Gastrocnemius medialis (tissue), 4 donors: ENCODE data around the gene FREM2. TPM values are rescaled to one million over a fixed set of nuclear protein-coding genes. Genes with fewer than 3 reads are reported as not detected.

ENCODE experiments used
- ATAC-seq, 2 donors: fragments of 150-250 bp; one replicate each; pipeline ENCODE4 v1.9.1; 2016
- DNase-seq, 2 donors: peaks; one replicate each; pipeline ENCODE4 v3.0.0-alpha.2; 2019
- H3K27ac ChIP-seq, 4 donors: fragments of 200-600 bp; sonication (generic); 1 replicate in 1 of 4; 2 replicates in 3 of 4; pipeline ENCODE4 v1.5.1; 2016 to 2018; ENCODE audit warnings: mild to moderate bottlenecking in 2 of 4, moderate library complexity in 1 of 4
- H3K27me3 ChIP-seq, 3 donors: fragments of 200-600 bp; sonication (generic) in 2 of 3; 1 replicate in 1 of 3; 2 replicates in 2 of 3; pipeline versions ENCODE4 v1.5.1 to v1.6.0; 2016 to 2019; ENCODE audit warnings: mild to moderate bottlenecking in 1 of 3, moderate library complexity in 1 of 3
- H3K36me3 ChIP-seq, 2 donors: fragments of 200-600 bp; sonication (generic) in 1 of 2; one replicate each; pipeline ENCODE4 v1.5.1; 2017 to 2018
- H3K4me1 ChIP-seq, 2 donors: fragments of 200-600 bp; sonication (generic) in 1 of 2; one replicate each; pipeline ENCODE4 v1.5.1; 2016 to 2017; ENCODE audit warnings: mild to moderate bottlenecking in 2 of 2
- H3K4me3 ChIP-seq, 4 donors: fragments of 200-600 bp; sonication (generic) in 3 of 4; 1 replicate in 1 of 4; 2 replicates in 3 of 4; pipeline ENCODE4 v1.5.1; 2016 to 2019; ENCODE audit warnings: mild to moderate bottlenecking in 2 of 4
- H3K9me3 ChIP-seq, 3 donors: fragments of 200-600 bp; sonication (generic) in 2 of 3; 1 replicate in 1 of 3; 2 replicates in 2 of 3; pipeline ENCODE4 v1.5.1; 2016 to 2019
- CTCF ChIP-seq, 5 experiments: fragments of 450-650 bp in 3 of 5; fragments of 200-600 bp in 2 of 5; sonication (generic) in 2 of 5; IDR thresholded peaks in 4 of 5; conservative IDR thresholded peaks in 1 of 5; 1 replicate in 4 of 5; 2 replicates in 1 of 5; pipeline ENCODE4 v1.5.1; 2016 to 2019; ENCODE audit warnings: antibody characterized with exemption in 5 of 5, mild to moderate bottlenecking in 3 of 5, moderate library complexity in 3 of 5
- POLR2A ChIP-seq, 2 donors: fragments of 450-650 bp; IDR thresholded peaks; one replicate each; pipeline ENCODE4 v1.6.1; 2017; ENCODE audit warnings: antibody characterized with exemption in 2 of 2, mild to moderate bottlenecking in 2 of 2, moderate library complexity in 2 of 2
- in situ Hi-C, 4 donors: fragments of 200-750 bp; cut with MboI; loops; one replicate each; pipeline versions ENCODE4 v1.15.0 to v1.8.0; 2017; ENCODE audit warnings: low sequenced_read_pairs in 4 of 4
- intact Hi-C: fragments of 100-400 bp; cut with DNase I; formaldehyde crosslinking; loops from one replicate; pipeline ENCODE4 v1.15.1; 2023; ENCODE audit warnings: low total_unique reads
- total RNA-seq, 4 donors: library from RNA; depleted of rRNA; stranded (reverse); fragments of >200 nt; gene quantifications; one replicate each; pipeline versions ENCODE4 v1.1.0 to v1.2.3, GENCODE V29; 2016

FREM2 gene
- total RNA-seq, 4 donors from 2014 or later = 1.3 to 6.4 (median 2.4) TPM

- DNase-seq = no peak
- H3K4me1 ChIP-seq = no peaks in the 10 kb centered on the region
- in situ Hi-C loops (no loop called here), intact Hi-C loops (loop anchor here (2.0 kb wide), 1 partner anchor 47 kb away; no protein-coding TSS in a partner anchor)
- ATAC-seq = no peak
- H3K36me3 ChIP-seq = no peaks in the 10 kb centered on the region
- H3K27me3 ChIP-seq = no peaks in the 10 kb centered on the region
- no peak for TF ChIP-seq POLR2A (IDR thresholded peaks at IDR 0.05)
- TF ChIP-seq CTCF (IDR thresholded peaks at IDR 0.05 in 4 of 5, conservative IDR thresholded peaks at IDR 0.05 in 1 of 5) = no peak
- no peak overlapping the region for H3K27ac ChIP-seq
- no peak overlapping the region for H3K4me3 ChIP-seq
- H3K9me3 ChIP-seq = no peaks in the 10 kb centered on the region
These were observed 227.2 kb downstream of the FREM2 start for GRCh38 chr13:38914070-38914469.

DNA sequence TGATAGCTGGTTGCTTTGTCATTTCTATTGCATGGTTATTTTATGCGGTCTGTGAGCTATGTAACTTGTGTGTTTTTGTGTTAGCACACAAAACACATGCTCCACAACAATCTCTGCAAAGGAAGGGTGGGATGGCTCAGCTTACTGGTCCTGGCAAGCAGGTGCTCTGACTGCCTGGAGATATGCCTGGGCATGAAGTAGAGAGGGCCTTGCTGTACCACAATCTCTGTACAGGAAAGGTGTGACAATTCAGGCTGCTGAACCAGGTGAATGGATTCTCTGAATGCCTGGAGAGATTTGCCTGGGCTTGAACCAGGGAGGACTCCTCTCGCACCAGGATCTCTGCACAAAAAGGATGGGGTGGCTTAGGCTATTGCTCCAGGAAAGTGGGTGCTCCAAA is 234.2 kb downstream of the FREM2 start:
- ATAC-seq (no peak), DNase-seq (no peak)
- TF ChIP-seq CTCF (IDR thresholded peaks at IDR 0.05 in 4 of 5, conservative IDR thresholded peaks at IDR 0.05 in 1 of 5) (no peak), POLR2A (IDR thresholded peaks at IDR 0.05) (no peak)
- Histone ChIP-seq H3K4me1 (no peaks in the 10 kb centered on the region), H3K9me3 (no peaks in the 10 kb centered on the region), H3K27me3 (no peaks in the 10 kb centered on the region), H3K36me3 (no peaks in the 10 kb centered on the region), H3K4me3 (no peak overlapping the region), H3K27ac (no peak overlapping the region)
- in situ Hi-C loops = no loop called here
- intact Hi-C loops = no loop called here

- Histone ChIP-seq H3K36me3 (no peaks in the 10 kb centered on the region), H3K27me3 (no peaks in the 10 kb centered on the region), H3K9me3 (no peaks in the 10 kb centered on the region), H3K27ac (no peak overlapping the region), H3K4me3 (no peak overlapping the region), H3K4me1 (no peaks in the 10 kb centered on the region)
- ATAC-seq = no peak
- intact Hi-C loops = no loop called here
- TF ChIP-seq CTCF (IDR thresholded peaks at IDR 0.05 in 4 of 5, conservative IDR thresholded peaks at IDR 0.05 in 1 of 5) = no peak
- no peak for TF ChIP-seq POLR2A (IDR thresholded peaks at IDR 0.05)
- in situ Hi-C loops = no loop called here
- no peak for DNase-seq
These were observed 235.3 kb downstream of the FREM2 start for GRCh38 chr13:38922170-38922569.

- Histone ChIP-seq H3K9me3 (no peaks in the 10 kb centered on the region), H3K4me1 (no peaks in the 10 kb centered on the region), H3K27me3 (no peaks in the 10 kb centered on the region), H3K4me3 (no peak overlapping the region), H3K36me3 (no peaks in the 10 kb centered on the region), H3K27ac (no peak overlapping the region)
- DNase-seq = no peak
- TF ChIP-seq CTCF (IDR thresholded peaks at IDR 0.05 in 4 of 5, conservative IDR thresholded peaks at IDR 0.05 in 1 of 5) (no peak), POLR2A (IDR thresholded peaks at IDR 0.05) (no peak)
- in situ Hi-C loops (no loop called here), intact Hi-C loops (no loop called here)
- no peak for ATAC-seq
These were observed 246.9 kb downstream of the FREM2 start for GRCh38 chr13:38933786-38934185.
